NCI-H2081 (cell line): Measurements from ENCODE around the gene HOXD3.

ENCODE experiments used
- DNase-seq, 2 experiments: peaks; one replicate each; lab custom pipeline; 2025; lab: John Stamatoyannopoulos, UW

HOXD3 gene

GRCh38 chr2:176121190-176122051, 35.7 kb upstream of the HOXD3 start:
- no peak for DNase-seq

- peak in 1 of 2 experiments; percentile 59 for DNase-seq
These were observed 34.9 kb upstream of the HOXD3 start for GRCh38 chr2:176122052-176122682.

DNA sequence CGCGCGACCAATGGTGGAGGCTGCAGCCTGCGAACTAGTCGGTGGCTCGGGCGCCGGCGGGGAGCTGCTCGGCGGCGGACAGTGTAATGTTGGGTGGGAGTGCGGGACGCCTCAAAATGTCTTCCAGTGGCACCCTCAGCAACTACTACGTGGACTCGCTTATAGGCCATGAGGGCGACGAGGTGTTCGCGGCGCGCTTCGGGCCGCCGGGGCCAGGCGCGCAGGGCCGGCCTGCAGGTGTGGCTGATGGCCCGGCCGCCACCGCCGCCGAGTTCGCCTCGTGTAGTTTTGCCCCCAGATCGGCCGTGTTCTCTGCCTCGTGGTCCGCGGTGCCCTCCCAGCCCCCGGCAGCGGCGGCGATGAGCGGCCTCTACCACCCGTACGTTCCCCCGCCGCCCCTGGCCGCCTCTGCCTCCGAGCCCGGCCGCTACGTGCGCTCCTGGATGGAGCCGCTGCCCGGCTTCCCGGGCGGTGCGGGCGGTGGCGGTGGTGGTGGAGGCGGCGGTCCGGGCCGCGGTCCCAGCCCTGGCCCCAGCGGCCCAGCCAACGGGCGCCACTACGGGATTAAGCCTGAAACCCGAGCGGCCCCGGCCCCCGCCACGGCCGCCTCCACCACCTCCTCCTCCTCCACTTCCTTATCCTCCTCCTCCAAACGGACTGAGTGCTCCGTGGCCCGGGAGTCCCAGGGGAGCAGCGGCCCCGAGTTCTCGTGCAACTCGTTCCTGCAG, 34.3 kb upstream of the HOXD3 start, which contains the start of gene HOXD9:
Gene HOXD9 (plus strand): TSS at position 37 of the 728 bp plus-strand sequence. CDS start 50 bp downstream, at position 87.
- DNase-seq, result peak in 1 of 2 experiments; percentile 20

GRCh38 chr2:176123411-176124109, 33.5 kb upstream of the HOXD3 start:
- DNase-seq, result no peak

DNA sequence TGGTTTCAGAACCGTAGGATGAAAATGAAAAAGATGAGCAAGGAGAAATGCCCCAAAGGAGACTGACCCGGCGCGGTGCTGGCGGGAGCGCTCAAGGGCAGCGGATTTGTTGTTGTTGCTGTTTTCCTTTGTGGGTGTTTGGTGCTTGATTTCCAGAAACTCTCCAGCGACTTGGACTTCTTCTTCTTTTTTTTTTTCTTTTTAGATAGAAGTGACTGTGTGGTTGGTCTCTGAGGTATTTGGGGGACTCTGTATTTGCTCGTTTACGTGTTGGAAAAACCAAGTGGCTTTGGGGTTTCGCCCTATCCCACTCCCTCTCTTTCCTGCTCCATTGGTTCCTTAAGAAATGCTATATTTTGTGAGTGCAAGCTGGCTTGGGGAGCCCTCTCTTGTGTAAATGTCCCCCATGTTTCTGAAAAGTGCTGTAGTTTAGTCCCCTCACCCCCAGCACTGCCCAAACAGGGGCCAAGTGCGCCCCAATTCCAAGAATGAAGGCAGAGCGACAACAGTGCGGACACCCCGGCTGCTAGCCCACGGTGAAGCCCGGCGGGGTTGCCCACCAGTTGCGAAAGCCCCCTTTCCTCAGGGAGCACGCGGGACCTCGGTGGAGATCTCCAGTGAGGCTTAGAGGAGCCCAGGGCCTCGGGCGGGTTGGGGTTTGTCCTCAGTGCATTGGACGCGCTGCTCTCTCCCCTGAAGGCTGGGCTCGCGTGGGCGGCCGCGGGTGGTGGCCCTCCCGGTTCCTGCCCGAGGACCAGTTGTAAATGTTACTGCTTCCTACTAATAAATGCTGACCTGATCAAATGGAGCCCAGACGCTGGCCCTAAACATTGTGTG, 32.8 kb upstream of the HOXD3 start:
- no peak for DNase-seq

- DNase-seq, result no peak
These were observed 31.9 kb upstream of the HOXD3 start for GRCh38 chr2:176124947-176125771.

DNA sequence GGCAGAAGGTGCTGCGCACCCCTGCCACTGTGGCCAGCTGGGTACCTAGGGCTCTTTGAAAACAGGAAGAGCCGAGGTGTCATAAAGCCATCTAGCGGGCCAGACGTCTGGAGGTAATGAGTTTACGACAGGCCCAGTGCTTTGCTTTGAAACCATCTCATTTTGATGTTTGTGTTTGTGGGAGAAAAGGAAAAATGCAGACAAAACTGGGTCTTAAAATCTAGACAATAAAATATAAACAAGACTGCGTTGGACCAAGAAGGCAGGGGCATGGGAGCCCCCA, 31.4 kb upstream of the HOXD3 start:
- no peak for DNase-seq

DNA sequence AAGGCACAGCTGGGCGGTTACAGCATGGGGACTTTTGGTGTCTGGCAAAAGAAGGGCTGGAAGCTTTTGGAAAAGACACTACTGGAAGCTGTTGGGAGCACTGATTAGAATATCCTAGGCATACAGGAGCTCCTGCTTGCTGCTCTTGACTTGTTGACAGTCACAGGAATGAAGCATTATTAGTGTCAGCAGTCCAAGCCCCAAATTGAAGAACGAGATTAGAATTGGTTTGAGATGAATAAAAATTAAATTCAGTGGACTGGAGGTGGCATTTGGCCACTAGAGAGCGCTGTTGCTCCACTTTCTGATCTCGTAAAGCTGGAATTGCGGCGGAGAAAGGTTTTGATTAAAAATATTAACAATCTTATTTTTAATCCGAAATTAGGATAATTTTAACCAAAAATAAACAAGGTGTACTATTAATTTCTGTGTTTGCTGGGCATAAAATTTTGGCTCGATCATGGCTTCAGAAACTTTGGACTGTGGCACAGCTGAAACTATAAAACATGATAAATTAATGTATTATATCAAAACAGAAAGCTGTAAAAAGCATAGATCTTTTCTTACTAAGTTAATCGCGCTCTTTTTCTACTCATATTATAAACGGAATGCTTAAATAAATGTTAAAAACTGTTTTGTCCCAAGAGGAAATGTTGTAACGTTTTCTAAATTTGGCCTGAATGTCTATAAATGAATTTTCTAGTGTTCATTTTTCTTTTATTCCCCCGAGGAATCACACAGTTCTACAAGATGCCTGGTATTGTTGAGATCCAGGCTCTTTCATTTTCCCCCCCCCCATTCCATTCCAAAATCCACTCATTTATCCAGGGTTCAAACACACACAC, 30.0 kb upstream of the HOXD3 start:
- DNase-seq, result peak; percentile 60 to 64

DNA sequence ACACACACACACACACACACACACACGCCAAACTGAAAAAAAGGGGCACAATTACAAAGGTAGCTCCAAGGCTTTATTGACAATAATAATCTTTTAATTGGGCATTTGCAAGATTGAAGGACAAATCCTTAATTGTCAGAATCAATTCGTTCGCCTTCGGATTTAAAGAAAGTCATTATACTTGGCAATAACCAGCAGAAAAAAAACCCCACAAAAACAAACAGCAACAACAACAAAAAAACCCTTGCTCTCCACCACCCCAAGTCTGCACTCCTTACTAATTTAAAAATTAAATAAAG, 29.4 kb upstream of the HOXD3 start:
- no peak for DNase-seq

DNA sequence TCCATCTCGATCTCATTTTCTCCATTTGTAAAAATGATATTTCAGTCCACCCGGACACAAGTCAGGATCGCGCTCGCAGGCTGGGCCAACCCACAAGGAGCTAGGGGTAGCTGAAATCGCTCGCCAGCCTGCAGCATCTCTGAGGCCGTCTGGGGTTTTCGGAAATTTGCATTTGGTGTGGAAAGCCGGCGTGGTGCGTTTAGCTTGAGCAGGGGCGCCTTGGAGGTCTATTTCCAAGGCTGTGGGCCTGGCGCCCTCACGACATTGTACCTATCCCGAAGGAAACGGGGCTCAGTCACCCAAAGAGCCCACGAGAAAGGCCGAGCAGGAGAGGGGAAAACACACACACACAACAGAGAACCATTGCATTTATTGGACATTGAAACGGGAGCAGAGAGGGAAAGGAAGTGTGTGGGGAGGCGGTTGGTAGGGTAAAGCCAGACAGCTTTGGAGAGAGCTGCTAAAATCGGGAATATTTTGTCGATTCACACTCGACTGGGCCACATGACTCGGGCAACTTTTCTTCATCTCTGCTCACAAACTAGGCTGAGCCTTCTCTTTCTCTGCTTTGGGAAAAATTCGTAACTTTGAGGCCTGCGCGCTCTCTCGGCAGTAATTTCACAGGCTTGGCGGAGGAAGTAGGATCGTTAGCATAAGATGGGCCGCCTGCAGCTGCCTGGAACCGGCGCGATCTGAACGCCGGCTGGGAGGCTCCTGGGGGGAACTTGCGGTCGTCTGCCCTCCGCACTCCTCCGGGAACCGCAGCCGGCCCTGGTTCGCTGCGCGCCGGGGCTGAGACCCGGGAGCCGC, 28.7 kb upstream of the HOXD3 start:
- peak in 1 of 2 experiments; percentile 21 for DNase-seq

GRCh38 chr2:176128982-176129796, 27.9 kb upstream of the HOXD3 start, which contains the start of gene HOXD8:
Gene HOXD8, plus strand, starts transcription at chr2:176129705. Its CDS starts 662 bp downstream, at chr2:176130367.
- DNase-seq, result peak; percentile 79 to 92

DNA sequence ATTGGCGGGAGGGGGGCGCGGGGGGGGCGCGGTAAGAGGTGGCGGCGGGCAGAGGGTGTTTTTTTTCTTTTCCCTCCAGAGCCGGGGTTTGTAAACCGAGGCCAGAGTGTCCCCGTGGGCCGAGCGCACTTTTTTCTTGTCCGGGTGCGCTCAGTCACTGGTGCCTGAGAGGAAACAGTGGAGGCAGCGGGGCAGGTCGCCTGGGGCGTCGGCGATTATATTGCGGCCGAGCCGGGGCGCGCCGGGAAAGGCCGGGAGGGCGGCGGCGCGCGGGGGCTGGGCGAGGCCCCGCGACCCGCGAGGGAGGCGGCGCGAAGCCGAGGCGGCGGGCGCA, 27.3 kb upstream of the HOXD3 start:
- peak in 1 of 2 experiments; percentile 42 for DNase-seq

- peak; percentile 49 to 76 for DNase-seq
These were observed 26.8 kb upstream of the HOXD3 start for GRCh38 chr2:176130147-176130956.

GRCh38 chr2:176130957-176131847, 25.9 kb upstream of the HOXD3 start:
- no peak for DNase-seq

GRCh38 chr2:176131848-176132158, 25.3 kb upstream of the HOXD3 start:
- no peak for DNase-seq
